Fibroblast of villous mesenchyme (primary cell): ENCODE data around the gene VPS45. TPM values are rescaled to one million over a fixed set of nuclear protein-coding genes. Genes with fewer than 3 reads are reported as not detected.

Experiments
- DNase-seq: peaks from one replicate; pipeline ENCODE4 v3.0.0-alpha.2; 2010; ENCODE audit warnings: low read depth
- H3K4me3 ChIP-seq: 2 replicates; pipeline ENCODE4 v1.5.1; 2011; ENCODE audit warnings: low read depth, mild to moderate bottlenecking, low read length
- CTCF ChIP-seq: IDR thresholded peaks from 2 replicates; pipeline ENCODE4 v1.5.1; 2012; ENCODE audit warnings: low read depth, mild to moderate bottlenecking, low read length; ENCODE audit not compliant: insufficient read depth
- total RNA-seq: library from RNA; depleted of rRNA; stranded (reverse); fragments of >200 nt; gene quantifications from 2 replicates; pipeline ENCODE4 v1.2.3, GENCODE V29; 2012

VPS45 gene
- total RNA-seq, 1 donor = 57.9 TPM

DNA sequence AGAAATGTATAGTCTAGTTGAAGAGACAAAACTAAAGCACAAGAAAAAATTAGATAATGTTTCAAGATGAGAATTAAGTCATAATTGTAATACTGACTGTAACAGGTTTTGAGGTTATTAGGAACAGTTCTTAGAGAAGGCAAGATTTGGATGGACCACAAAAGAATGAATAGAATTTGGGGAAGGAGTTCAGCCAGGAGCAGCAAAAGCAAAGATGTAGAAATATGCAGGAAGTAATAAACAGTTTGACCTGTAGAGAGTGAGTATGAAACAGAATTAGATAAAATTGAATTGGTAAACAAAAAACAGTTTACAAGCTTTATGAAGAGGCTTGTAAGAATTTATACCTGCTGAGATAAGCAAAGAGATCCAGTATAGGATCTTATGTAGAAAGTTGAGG, 16.3 kb downstream of the VPS45 start:
- no peak for TF ChIP-seq CTCF
- H3K4me3 ChIP-seq = no peak overlapping the region
- peak; percentile 9 for DNase-seq

- no peak for DNase-seq
- no peak overlapping the region for H3K4me3 ChIP-seq
- TF ChIP-seq CTCF = no peak
Observed at GRCh38 chr1:150085406-150085805, 17.8 kb downstream of the VPS45 start.

DNA sequence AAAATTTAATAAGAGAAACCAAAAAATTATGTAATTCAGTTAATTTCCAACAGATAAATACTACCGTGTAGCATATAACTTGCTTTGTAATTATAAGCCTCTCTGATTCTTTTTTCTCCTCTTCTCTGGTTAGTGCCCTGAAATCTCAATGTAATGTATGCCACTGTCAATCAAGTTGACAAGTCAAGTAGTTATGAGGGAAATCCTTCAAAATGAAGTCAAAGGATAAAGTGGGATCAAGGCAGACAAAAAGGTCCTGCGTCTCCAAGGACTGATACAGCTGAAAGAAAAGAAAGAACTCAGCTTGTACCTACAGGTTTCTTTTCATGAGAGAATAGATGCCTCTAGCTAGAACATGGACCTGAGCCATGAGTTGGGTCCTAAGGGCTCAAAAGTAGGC, 19.8 kb downstream of the VPS45 start:
- no peak for DNase-seq
- no peak for TF ChIP-seq CTCF
- no peak overlapping the region for H3K4me3 ChIP-seq

DNA sequence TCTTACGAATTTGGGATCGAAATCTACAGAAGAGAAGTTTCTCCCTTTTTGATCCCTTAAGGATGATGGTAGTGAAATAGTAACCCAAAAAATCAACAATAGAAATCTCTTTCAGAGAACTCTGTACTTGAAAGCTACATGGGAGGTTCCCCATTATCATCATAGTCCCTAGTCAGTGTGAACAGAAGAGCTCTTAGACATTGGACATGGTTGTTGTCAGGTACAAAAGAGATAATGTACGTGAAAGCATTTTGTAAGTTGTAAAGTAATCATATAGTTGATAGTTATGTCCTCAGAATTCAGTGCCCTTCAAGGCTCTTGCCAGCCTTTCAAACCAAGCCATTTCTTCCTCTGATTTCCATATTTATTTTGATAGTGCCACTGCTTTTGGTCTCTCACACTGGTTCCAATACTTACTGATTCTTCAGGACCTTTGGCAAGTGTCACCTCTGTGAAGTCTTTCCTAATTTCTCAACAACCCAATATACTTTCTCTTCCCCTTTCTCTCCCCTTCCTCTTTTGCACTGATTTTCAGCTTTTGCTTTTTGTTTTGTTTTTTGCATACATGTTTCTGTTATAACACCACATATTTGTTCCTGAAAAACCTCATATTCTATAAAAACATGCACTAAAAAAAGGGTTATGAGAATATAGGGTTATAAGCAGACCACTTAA, 22.4 kb downstream of the VPS45 start:
- no peak for TF ChIP-seq CTCF
- no peak overlapping the region for H3K4me3 ChIP-seq
- no peak for DNase-seq

DNA sequence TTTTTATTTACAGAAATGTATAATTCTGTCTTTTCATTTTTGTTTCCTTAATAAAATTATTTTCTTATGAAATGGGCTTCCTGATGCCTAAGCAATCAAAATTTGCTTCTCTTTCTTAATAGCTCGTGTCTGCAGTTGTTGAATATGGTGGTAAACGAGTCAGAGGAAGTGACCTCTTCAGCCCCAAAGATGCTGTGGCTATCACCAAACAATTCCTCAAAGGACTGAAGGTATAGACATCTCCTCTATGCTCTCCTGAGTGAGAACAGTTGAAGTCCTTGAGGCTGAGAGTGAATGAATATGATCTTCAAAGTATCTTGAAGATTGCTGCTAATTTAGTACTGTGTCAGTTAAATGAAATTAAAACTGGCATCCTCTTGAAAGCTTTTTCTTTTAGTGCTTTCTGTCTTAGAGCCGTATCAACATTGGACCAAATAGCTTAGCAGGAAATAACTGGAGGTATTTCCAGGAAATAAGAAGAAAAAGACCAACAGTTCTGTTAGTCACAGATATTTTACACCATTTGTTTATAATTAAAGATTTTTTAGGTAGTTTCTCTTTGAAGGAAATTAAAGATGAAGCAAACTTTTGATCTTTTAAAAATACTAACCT, 24.7 kb downstream of the VPS45 start:
- DNase-seq = no peak
- no peak for TF ChIP-seq CTCF
- no peak overlapping the region for H3K4me3 ChIP-seq

DNA sequence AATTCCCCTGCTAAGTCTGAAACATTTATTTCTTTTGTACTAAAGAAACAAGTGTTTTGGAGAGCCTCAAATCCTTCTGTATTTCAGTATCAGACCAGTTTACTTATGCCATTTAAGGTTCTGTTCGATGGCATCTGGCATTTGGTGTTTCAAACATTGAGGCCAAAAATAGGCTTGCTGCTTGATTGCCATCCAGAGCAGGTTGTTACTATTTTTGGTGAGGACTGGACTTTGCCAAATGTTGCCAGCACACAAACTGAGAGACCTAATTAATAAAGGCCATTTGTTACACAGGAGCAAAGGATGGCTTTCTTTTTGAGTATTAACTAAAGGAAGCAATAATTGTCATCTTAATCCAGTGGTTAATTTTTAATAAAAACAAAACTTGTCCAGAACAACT, 26.2 kb downstream of the VPS45 start:
- no peak for TF ChIP-seq CTCF
- no peak for DNase-seq
- no peak overlapping the region for H3K4me3 ChIP-seq

- DNase-seq = no peak
- no peak for TF ChIP-seq CTCF
- no peak overlapping the region for H3K4me3 ChIP-seq
Observed at GRCh38 chr1:150094734-150095265, 27.2 kb downstream of the VPS45 start.
